SK-N-SH (cell line): Measurements from ENCODE around the gene ARHGEF19. TPM values are rescaled to one million over a fixed set of nuclear protein-coding genes. Genes with fewer than 3 reads are reported as not detected.

Source experiments
- CTCF ChIA-PET: fragments of 300-600, 350-600 bp; formaldehyde crosslinking; extraction: SDS; loops from one replicate; lab custom pipeline; 2021; lab: Yijun Ruan, JAX
- POLR2A ChIA-PET: fragments of 350-600 bp; sonication (Branson Sonifier 250); formaldehyde crosslinking; extraction: SDS; loops from one replicate; lab custom pipeline; 2020; ENCODE audit warnings: antibody characterized with exemption, inconsistent platforms; lab: Yijun Ruan, JAX
- DNase-seq: peaks from one replicate; pipeline ENCODE4 v3.0.0; 2012
- H2AFZ ChIP-seq: fragments of 200-600 bp; sonication (generic); 2 replicates; pipeline ENCODE4 v1.8.1; 2016; ENCODE audit warnings: antibody characterized with exemption, mild to moderate bottlenecking, low read depth
- H3F3A ChIP-seq: fragments of 200-600 bp; sonication (generic); replicated peaks from 2 replicates; pipeline ENCODE3; 2016; ENCODE audit warnings: antibody characterized with exemption, mild to moderate bottlenecking; ENCODE audit not compliant: insufficient read depth
- H3K27ac ChIP-seq, 2 experiments: fragments of 200-500 bp in 1 of 2; fragments of 200-600 bp in 1 of 2; sonication (Bioruptor generic) in 1 of 2; sonication (generic), shearing (Covaris generic) in 1 of 2; 2 replicates each; pipeline versions ENCODE4 v1.5.1 to v1.6.1; 2014 to 2016; ENCODE audit warnings: low read depth in 2 of 2, inconsistent platforms in 1 of 2, low read length in 1 of 2, mild to moderate bottlenecking in 1 of 2, mixed read lengths in 1 of 2
- H3K27me3 ChIP-seq: fragments of 200-600 bp; sonication (generic), shearing (Covaris generic); 2 replicates; pipeline ENCODE4 v1.6.1; 2016; ENCODE audit warnings: mixed run types; ENCODE audit not compliant: insufficient read depth
- H3K36me3 ChIP-seq, 2 experiments: fragments of 200-500 bp in 1 of 2; fragments of 200-600 bp in 1 of 2; sonication (Bioruptor generic) in 1 of 2; sonication (generic) in 1 of 2; replicated peaks in 1 of 2; 2 replicates each; pipeline versions ENCODE3 to v1.5.1; 2014 to 2016; ENCODE audit warnings: low read length in 1 of 2, mild to moderate bottlenecking in 1 of 2; ENCODE audit not compliant: insufficient read depth in 2 of 2, control insufficient read depth in 1 of 2
- H3K4me1 ChIP-seq, 2 experiments: fragments of 200-500 bp in 1 of 2; fragments of 200-600 bp in 1 of 2; sonication (Bioruptor generic) in 1 of 2; sonication (generic), shearing (Covaris generic) in 1 of 2; 2 replicates each; pipeline versions ENCODE4 v1.5.1 to v1.6.1; 2014 to 2016; ENCODE audit warnings: low read depth in 1 of 2, low read length in 1 of 2, mixed run types in 1 of 2; ENCODE audit not compliant: insufficient read depth in 2 of 2, control insufficient read depth in 1 of 2
- H3K4me2 ChIP-seq: fragments of 200-600 bp; sonication (generic), shearing (Covaris generic); 2 replicates; pipeline ENCODE4 v1.6.1; 2017; ENCODE audit warnings: mixed run types
- H3K4me3 ChIP-seq, 2 experiments: fragments of 200-500 bp in 1 of 2; fragments of 200-600 bp in 1 of 2; sonication (Bioruptor generic) in 1 of 2; sonication (generic), shearing (Covaris generic) in 1 of 2; 2 replicates each; pipeline versions ENCODE4 v1.5.1 to v1.8.1; 2014 to 2016; ENCODE audit warnings: low read depth in 2 of 2, inconsistent platforms in 1 of 2, low read length in 1 of 2, mild to moderate bottlenecking in 1 of 2, mixed read lengths in 1 of 2, moderate library complexity in 1 of 2
- H3K79me2 ChIP-seq: fragments of 200-600 bp; sonication (generic); 2 replicates; pipeline ENCODE4 v1.8.1; 2017; ENCODE audit warnings: mild to moderate bottlenecking; ENCODE audit not compliant: insufficient read depth
- H3K9ac ChIP-seq: fragments of 200-600 bp; sonication (generic); 2 replicates; pipeline ENCODE4 v1.6.1; 2017; ENCODE audit warnings: mixed run types
- H3K9me2 ChIP-seq: fragments of 200-600 bp; sonication (generic); 2 replicates; pipeline ENCODE4 v1.6.1; 2017; ENCODE audit warnings: mixed run types
- H3K9me3 ChIP-seq: fragments of 200-600 bp; sonication (generic); 2 replicates; pipeline ENCODE4 v1.6.1; 2017; ENCODE audit warnings: mixed run types, mild to moderate bottlenecking, moderate library complexity
- H4K20me1 ChIP-seq: fragments of 200-600 bp; sonication (generic); 2 replicates; pipeline ENCODE4 v1.6.1; 2017; ENCODE audit warnings: mild to moderate bottlenecking, mixed run types; ENCODE audit not compliant: insufficient read depth
- CHD2 ChIP-seq: fragments of 150-350 bp; IDR thresholded peaks from 2 replicates; pipeline ENCODE4 v1.6.1; 2018; ENCODE audit warnings: low read length; ENCODE audit not compliant: partially characterized antibody
- ELF1 ChIP-seq: IDR thresholded peaks from 2 replicates; pipeline ENCODE4 v1.4.0; 2012
- EZH2phosphoT487 ChIP-seq: fragments of 200-600 bp; sonication (generic); IDR thresholded peaks from 2 replicates; pipeline ENCODE4 v1.6.1; 2017; ENCODE audit warnings: low read depth, mixed run types, mild to moderate bottlenecking, antibody characterized with exemption, moderate library complexity, borderline replicate concordance
- FOSL2 ChIP-seq: IDR thresholded peaks from 2 replicates; pipeline ENCODE4 v1.4.0; 2012; ENCODE audit warnings: low read depth, mild to moderate bottlenecking, moderate library complexity, borderline replicate concordance
- FOXJ3 ChIP-seq: sonication (generic); formaldehyde crosslinking; IDR thresholded peaks from 2 replicates; pipeline ENCODE4 v1.5.1; 2020; ENCODE audit warnings: mild to moderate bottlenecking, missing genetic modification reagents
- NFIC ChIP-seq: IDR thresholded peaks from 2 replicates; pipeline ENCODE4 v1.4.0; 2012; ENCODE audit warnings: borderline replicate concordance
- POLR2AphosphoS5 ChIP-seq: IDR thresholded peaks from 2 replicates; pipeline ENCODE4 v1.6.1; 2012; ENCODE audit warnings: low read depth, low read length
- RCOR1 ChIP-seq: fragments of 150-350 bp; IDR thresholded peaks from 2 replicates; pipeline ENCODE4 v1.6.1; 2017; ENCODE audit warnings: antibody characterized with exemption, low read length
- RFX5 ChIP-seq: IDR thresholded peaks from 2 replicates; pipeline ENCODE4 v1.6.1; 2012; ENCODE audit warnings: mild to moderate bottlenecking, improper control_type of control experiment, low read length
- RXRA ChIP-seq: IDR thresholded peaks from 2 replicates; pipeline ENCODE4 v1.4.0; 2012; ENCODE audit warnings: low read depth, mild to moderate bottlenecking, borderline replicate concordance
- SIN3A ChIP-seq: IDR thresholded peaks from 2 replicates; pipeline ENCODE4 v1.6.1; 2012; ENCODE audit warnings: low read depth, mild to moderate bottlenecking, low read length, moderate library complexity, borderline replicate concordance
- TCF12 ChIP-seq: IDR thresholded peaks from 2 replicates; pipeline ENCODE4 v1.4.0; 2012
- WGBS: methylation state at CpG from one replicate; pipeline ENCODE4 v1.1.6; 2017; ENCODE audit warnings: low lambda C conversion rate; 5-methylcytosine and 5-hydroxymethylcytosine counted together
- polyA plus RNA-seq, 3 experiments: library from polyadenylated mRNA; depleted of rRNA; stranded (reverse); fragments of >200 nt; gene quantifications; 2 replicates each; pipeline ENCODE4 v1.2.3, GENCODE V29; 2012
- TF ChIP-seq, protein P1 (sequence below): IDR thresholded peaks from 2 replicates; pipeline ENCODE4 v1.4.0; 2012; ENCODE audit warnings: low read depth, borderline replicate concordance
- TF ChIP-seq, protein P2 (sequence below): IDR thresholded peaks from 2 replicates; pipeline ENCODE4 v1.6.1; 2012; ENCODE audit warnings: mild to moderate bottlenecking, low read depth, low read length, moderate library complexity
- TF ChIP-seq, protein P3 (sequence below): IDR thresholded peaks from 2 replicates; pipeline ENCODE4 v1.4.0; 2012; ENCODE audit warnings: low read depth, borderline replicate concordance
- TF ChIP-seq, protein P4 (sequence below): fragments of 150-350 bp; IDR thresholded peaks from 2 replicates; pipeline ENCODE4 v1.6.1; 2017; ENCODE audit warnings: antibody characterized with exemption, low read length, low read depth, borderline replicate concordance
- TF ChIP-seq, protein P5 (sequence below): IDR thresholded peaks from 2 replicates; pipeline ENCODE4; 2012
- TF ChIP-seq, protein P6 (sequence below): IDR thresholded peaks from 2 replicates; pipeline ENCODE4 v1.4.0; 2012; ENCODE audit warnings: low read depth

Gene ARHGEF19
- polyA plus RNA-seq, 1 of the 3 experiments (the other 2 are of a cell fraction): 11.5 TPM

DNA sequence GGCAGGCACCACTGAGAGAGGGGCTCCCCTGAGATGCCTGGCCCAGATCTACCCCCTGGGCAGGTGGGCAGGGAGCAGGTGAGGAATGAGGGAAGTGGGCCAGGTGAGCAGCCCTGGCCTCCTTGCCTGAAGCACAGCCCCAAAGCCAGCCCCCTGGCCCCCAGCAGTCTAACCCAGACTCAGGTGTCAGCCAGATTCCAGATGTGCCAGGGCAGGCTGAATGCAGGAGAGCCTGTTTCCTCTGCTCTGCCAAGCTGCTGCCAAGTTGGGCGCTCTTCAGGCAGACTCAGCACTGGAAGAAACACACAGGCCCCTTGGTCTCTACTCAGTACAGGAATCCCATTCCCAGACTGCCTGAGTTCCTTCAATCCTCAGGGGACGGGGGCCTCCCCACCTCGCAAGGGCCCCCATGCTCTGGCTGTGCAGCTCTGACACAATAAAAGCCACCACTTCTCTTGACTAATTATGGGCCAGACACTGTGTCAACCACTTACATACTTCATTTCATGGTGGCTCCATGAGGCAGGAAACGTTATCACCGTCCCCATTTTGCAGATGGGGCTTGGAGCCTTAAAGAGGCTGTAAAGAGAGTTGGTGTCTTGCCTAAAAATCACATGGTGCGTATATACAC, 20.4 kb downstream of the ARHGEF19 start (continued):
- TF ChIP-seq, protein P1, sequence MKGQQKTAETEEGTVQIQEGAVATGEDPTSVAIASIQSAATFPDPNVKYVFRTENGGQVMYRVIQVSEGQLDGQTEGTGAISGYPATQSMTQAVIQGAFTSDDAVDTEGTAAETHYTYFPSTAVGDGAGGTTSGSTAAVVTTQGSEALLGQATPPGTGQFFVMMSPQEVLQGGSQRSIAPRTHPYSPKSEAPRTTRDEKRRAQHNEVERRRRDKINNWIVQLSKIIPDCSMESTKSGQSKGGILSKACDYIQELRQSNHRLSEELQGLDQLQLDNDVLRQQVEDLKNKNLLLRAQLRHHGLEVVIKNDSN: no peak
- TF ChIP-seq EZH2phosphoT487 (no peak), RCOR1 (no peak)

DNA sequence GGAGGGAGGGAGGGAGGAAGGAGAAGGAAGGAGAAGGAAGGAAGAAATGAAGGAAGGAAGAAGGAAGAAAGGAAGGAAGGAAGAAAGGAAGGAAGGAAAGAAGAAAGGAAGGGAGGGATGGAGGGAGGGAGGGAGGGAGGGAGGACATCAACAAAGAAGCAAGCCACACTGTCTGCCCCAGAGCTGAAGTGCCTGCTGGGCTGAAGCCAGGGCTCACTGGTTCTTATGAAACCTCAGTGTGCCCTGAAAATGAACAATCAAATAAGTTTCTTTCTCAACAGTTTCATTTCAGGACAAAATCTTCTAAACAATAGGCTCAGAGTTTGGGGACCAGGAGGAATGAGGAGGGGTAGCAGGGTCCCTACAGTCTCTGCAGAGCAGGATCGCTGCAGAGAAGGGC, 21.1 kb downstream of the ARHGEF19 start:
- Histone ChIP-seq H3K4me2 (no peak overlapping the region), H3K9me3 (no peaks in the 10 kb centered on the region), H3K4me3 (no peak overlapping the region), H3K9ac (no peak overlapping the region), H3K36me3 (no peaks in the 10 kb centered on the region)
- CTCF ChIA-PET: interaction anchor here (0.6 to 15.3 kb wide), 7 partner anchors 10 to 173 kb away, joined by 3 to 513 read pairs (median 14); partner anchors contain the start of gene FAM131C
- TF ChIP-seq, protein P2, sequence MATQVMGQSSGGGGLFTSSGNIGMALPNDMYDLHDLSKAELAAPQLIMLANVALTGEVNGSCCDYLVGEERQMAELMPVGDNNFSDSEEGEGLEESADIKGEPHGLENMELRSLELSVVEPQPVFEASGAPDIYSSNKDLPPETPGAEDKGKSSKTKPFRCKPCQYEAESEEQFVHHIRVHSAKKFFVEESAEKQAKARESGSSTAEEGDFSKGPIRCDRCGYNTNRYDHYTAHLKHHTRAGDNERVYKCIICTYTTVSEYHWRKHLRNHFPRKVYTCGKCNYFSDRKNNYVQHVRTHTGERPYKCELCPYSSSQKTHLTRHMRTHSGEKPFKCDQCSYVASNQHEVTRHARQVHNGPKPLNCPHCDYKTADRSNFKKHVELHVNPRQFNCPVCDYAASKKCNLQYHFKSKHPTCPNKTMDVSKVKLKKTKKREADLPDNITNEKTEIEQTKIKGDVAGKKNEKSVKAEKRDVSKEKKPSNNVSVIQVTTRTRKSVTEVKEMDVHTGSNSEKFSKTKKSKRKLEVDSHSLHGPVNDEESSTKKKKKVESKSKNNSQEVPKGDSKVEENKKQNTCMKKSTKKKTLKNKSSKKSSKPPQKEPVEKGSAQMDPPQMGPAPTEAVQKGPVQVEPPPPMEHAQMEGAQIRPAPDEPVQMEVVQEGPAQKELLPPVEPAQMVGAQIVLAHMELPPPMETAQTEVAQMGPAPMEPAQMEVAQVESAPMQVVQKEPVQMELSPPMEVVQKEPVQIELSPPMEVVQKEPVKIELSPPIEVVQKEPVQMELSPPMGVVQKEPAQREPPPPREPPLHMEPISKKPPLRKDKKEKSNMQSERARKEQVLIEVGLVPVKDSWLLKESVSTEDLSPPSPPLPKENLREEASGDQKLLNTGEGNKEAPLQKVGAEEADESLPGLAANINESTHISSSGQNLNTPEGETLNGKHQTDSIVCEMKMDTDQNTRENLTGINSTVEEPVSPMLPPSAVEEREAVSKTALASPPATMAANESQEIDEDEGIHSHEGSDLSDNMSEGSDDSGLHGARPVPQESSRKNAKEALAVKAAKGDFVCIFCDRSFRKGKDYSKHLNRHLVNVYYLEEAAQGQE: no peak
- TF ChIP-seq RFX5 (no peak), ELF1 (no peak), CHD2 (no peak), SIN3A (no peak), RXRA (no peak), RCOR1 (no peak), POLR2AphosphoS5 (no peak), NFIC (no peak), TCF12 (no peak), FOXJ3 (no peak), FOSL2 (no peak)
- TF ChIP-seq, protein P3, sequence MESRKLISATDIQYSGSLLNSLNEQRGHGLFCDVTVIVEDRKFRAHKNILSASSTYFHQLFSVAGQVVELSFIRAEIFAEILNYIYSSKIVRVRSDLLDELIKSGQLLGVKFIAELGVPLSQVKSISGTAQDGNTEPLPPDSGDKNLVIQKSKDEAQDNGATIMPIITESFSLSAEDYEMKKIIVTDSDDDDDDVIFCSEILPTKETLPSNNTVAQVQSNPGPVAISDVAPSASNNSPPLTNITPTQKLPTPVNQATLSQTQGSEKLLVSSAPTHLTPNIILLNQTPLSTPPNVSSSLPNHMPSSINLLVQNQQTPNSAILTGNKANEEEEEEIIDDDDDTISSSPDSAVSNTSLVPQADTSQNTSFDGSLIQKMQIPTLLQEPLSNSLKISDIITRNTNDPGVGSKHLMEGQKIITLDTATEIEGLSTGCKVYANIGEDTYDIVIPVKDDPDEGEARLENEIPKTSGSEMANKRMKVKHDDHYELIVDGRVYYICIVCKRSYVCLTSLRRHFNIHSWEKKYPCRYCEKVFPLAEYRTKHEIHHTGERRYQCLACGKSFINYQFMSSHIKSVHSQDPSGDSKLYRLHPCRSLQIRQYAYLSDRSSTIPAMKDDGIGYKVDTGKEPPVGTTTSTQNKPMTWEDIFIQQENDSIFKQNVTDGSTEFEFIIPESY: no peak
- TF ChIP-seq, protein P4, sequence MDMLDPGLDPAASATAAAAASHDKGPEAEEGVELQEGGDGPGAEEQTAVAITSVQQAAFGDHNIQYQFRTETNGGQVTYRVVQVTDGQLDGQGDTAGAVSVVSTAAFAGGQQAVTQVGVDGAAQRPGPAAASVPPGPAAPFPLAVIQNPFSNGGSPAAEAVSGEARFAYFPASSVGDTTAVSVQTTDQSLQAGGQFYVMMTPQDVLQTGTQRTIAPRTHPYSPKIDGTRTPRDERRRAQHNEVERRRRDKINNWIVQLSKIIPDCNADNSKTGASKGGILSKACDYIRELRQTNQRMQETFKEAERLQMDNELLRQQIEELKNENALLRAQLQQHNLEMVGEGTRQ: no peak
- TF ChIP-seq, protein P5, sequence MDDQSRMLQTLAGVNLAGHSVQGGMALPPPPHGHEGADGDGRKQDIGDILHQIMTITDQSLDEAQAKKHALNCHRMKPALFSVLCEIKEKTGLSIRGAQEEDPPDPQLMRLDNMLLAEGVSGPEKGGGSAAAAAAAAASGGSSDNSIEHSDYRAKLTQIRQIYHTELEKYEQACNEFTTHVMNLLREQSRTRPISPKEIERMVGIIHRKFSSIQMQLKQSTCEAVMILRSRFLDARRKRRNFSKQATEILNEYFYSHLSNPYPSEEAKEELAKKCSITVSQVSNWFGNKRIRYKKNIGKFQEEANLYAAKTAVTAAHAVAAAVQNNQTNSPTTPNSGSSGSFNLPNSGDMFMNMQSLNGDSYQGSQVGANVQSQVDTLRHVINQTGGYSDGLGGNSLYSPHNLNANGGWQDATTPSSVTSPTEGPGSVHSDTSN: no peak
- TF ChIP-seq, protein P6, sequence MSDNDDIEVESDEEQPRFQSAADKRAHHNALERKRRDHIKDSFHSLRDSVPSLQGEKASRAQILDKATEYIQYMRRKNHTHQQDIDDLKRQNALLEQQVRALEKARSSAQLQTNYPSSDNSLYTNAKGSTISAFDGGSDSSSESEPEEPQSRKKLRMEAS: no peak
- TF ChIP-seq, all 33 proteins: peak for 0
- Histone ChIP-seq H2AFZ (no peak overlapping the region), H3K4me1 (peaks cover 0 to 26% of the 10 kb centered on the region in 2 experiments; a peak in 1 of 4 replicates), H3K27me3 (no peaks in the 10 kb centered on the region), H3K27ac (no peak overlapping the region; a peak in 1 of 4 replicates), H3K9me2 (no peaks in the 10 kb centered on the region), H3F3A (peaks cover 11% of the 10 kb centered on the region), H3K79me2 (no peaks in the 10 kb centered on the region), H4K20me1 (no peaks in the 10 kb centered on the region)
- POLR2A ChIA-PET: no interaction called here
- WGBS: no CpG with 5 or more reads among the region's 1 CpG
- DNase-seq: no peak
